Stimulated activated CD4-positive, alpha-beta T cell treated with anti-CD3 and anti-CD28 coated beads, Interleukin-15, amount 100 ng/mL, for 48 hours (primary cell): ENCODE data around the gene PCDHB2.
"Not testable (repeated sequence)": the region's sequence is repeated elsewhere in the genome, so short reads cannot be mapped to it uniquely, and the experiment has no call there.

Source experiments
- DNase-seq, 2 donors: peaks; one replicate each; pipeline ENCODE4 v3.0.0-alpha.2; 2020; ENCODE audit warnings: low read depth in 2 of 2

The PCDHB2 gene

GRCh38 chr5:141135718-141136266 is 41.4 kb downstream of the PCDHB2 start:
- DNase-seq: no peak

- DNase-seq: not testable (repeated sequence)
These were observed 42.9 kb downstream of the PCDHB2 start for GRCh38 chr5:141137346-141137745.
